ENCODE measurements around the gene PTPRD.
"Not testable (repeated sequence)": the region's sequence is repeated elsewhere in the genome, so short reads cannot be mapped to it uniquely, and the experiment has no call there.

Gene PTPRD

DNA sequence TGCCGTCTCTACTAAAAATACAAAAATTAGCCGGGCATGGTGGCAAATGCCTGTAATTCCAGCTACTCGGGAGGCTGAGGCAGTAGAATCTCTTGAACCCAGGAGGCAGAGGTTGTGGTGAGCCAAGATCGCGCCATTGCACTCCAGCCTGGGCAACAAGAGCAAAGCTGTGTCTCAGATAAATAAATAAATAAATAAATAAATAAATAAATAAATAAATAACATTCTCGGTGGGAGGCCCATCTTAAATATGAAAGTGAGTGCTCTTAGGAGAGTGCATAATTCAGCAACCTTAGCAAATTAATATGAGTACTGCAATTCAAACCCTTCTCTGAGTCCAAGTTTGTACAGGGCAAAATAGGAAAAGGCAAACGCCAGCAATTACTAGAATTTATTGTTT, 1302.1 kb downstream of the PTPRD start:
- not testable (repeated sequence) for DNase-seq (ENCODE audit: low read depth in 2 of 2)

DNA sequence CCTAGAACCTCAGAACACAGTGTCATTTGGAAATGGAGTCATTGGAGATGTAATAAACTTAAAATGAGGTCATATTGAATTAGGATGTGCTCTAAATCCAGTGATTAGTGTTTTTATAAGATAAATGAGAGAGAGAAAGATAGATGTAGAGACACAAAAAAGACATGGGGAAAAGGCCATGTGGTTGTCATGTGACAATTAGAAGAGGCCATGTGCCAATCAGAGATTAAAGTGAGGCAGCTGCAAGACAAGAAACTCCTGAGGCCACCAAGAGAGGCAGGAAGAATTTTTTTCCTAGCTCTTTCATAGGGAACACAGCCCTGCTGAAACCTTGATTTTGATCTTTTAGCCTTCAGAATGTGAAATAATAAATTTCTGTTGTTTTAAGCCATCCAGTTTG, 1307.2 kb downstream of the PTPRD start:
- no peak for DNase-seq (ENCODE audit: low read depth in 2 of 2)

- DNase-seq (ENCODE audit: low read depth in 2 of 2): no peak
Measured at GRCh38 chr9:9299134-9299533, 1313.7 kb downstream of the PTPRD start.

GRCh38 chr9:9286001-9286400, 1326.8 kb downstream of the PTPRD start:
- DNase-seq (ENCODE audit: low read depth in 2 of 2): no peak

- no peak for DNase-seq (ENCODE audit: low read depth in 2 of 2)
Measured at GRCh38 chr9:9284201-9284600, 1328.6 kb downstream of the PTPRD start.

DNA sequence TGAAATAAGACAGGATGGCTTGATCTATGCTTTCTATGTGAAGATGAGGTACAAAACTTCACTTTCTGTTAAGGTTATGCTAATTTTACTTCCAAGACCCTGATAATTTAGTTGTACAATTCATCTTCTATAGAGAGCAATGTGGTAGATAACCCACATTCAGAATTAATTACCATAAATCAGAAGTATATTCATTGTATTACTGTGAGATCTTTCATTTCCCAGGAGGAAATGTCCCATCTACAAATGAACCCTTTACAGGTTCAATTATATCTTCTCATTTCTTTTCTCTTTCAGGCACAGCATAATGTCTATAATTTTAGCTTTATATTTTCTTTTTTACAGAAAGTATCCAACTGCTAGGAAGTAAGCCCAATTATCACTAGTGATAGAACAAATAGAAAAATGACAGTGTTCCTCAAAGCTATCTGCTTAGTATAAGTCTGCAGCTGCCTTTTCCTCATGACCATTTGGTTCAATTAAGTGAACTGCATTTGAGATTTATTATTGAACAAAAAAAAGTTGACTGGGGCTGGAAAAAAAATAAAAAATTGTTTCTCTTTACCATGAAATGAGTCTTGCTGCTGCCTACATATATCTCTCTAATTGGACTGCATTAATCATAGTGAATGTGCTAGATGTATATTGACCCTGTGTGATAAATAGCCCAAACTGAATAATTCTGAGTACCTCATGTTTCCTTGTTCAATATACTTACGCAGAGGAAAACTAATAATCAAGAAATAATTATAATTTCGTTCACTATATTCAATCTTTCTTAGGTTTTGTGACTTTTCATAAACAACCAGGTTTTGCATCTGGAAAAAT, 1329.4 kb downstream of the PTPRD start:
- no peak for DNase-seq (ENCODE audit: low read depth in 2 of 2)

DNA sequence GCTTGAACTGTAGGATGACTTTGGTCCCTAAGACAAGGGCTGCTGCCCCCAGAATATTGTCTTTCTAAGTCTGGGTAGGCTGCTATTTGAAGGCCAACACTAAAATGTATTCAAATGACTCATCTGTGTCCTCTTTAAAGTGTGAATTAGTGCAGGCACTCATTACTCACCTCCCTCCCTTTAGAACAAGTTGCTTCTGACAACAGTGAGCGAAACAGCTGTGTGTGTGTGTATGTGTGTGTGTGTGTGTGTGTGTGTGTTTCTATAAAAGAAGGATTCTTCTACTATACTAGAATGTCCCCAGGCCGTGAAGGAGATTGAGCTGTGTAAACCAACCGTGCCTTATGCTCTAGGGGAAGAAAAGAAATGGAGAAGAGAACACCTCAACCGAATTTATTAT, 1337.2 kb downstream of the PTPRD start:
- DNase-seq (ENCODE audit: low read depth in 2 of 2): no peak

DNA sequence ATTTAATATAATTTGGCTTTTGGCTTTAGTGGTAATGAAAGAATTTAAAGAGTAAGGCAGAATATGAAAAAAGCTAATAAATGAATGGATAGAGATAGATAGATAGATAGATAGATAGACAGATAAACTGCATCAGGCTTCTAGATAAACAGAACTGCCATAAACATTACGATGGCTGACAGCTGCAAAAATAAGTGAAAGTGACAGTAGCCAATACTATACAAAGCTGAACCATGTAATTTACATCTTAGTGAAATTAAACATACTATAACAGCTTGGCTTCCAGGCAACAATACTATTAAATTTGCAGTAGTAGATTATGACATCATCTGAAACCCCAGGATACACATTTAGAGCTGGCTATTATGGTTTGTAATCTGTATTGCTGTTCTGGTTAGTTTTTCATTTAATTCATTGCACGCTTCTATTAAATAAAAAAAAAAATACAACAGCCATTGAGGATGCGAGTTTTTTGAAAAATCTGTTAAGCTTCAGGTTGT, 1354.8 kb downstream of the PTPRD start:
- DNase-seq (ENCODE audit: low read depth in 2 of 2): no peak

GRCh38 chr9:9246726-9247125, 1366.1 kb downstream of the PTPRD start:
- no peak for DNase-seq (ENCODE audit: low read depth in 2 of 2)

DNA sequence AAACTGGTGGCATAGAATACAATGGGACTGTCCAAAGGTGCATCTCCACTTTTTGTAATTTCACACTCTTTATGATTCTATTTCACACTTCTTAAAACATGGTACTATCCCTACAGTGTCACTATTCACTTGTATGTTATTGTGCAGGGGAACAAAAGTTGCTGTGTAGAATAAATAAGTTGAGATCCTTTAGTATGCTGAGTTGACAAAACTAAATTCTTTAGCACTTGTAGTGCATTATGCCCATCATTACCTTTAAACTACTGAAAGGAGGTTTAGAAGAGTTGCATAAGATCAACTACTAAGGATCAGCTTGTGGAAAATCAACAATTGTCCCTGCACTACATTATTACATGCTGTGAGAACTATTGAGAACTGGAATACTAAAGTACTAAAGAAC, 1380.9 kb downstream of the PTPRD start:
- no peak for DNase-seq (ENCODE audit: low read depth in 2 of 2)

DNA sequence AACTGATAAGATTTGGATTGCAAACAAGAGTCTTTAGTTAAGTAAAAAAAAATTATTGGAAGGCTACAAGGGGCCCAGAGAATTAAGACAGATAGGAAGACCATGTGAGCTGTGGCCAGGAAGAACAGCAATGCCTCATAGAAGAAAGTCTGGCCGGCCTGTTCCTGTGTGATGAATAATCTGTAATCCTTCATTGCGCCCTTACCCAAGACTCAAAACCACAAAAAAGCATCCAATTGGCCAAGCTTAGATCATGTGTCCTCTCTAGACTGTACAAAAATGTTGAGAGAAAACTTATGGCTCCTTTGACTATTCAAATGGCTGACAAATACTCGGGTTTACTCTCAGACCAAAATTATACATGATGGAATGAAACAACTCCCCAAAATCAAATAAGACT, 1383.5 kb downstream of the PTPRD start:
- no peak for DNase-seq (ENCODE audit: low read depth in 2 of 2)

DNA sequence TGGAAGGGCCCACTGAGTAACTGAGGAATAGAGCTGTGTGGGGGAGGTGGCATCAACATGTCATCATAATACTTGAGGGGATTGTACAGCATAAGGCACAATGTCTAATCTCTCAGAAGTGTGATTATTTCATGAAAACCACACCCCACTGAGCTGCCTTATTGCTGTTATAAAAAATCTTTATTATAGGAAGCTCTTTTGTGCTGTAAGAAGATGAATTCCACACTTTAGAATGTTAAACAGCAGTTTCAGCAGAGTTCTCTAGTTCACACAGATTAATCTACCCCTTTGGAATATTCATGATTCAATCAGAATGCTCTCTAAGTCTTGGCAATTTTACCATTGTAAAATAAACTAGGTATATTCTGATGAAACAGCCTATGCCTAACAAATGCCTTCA, 1389.6 kb downstream of the PTPRD start:
- no peak for DNase-seq (ENCODE audit: low read depth in 2 of 2)

DNA sequence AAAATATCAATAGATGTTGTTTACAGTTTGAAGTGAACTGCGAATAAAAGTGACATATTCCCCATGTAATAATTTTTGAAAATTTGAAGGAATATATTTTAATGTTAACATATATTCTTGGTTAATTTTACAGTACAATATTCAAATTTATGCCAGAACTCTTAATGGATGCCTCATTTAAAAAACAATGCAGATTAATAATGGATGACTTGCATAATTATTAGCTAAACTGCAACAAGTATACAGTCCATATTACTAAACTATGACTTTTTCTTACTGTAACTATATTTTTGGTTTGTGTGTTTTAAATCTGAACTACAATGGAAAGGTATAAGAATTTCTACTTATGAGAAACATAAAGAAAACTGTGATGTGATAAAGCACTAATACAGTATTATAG, 1390.1 kb downstream of the PTPRD start:
- no peak for DNase-seq (ENCODE audit: low read depth in 2 of 2)

GRCh38 chr9:9216934-9217333, 1395.9 kb downstream of the PTPRD start:
- DNase-seq (ENCODE audit: low read depth in 2 of 2): no peak

DNA sequence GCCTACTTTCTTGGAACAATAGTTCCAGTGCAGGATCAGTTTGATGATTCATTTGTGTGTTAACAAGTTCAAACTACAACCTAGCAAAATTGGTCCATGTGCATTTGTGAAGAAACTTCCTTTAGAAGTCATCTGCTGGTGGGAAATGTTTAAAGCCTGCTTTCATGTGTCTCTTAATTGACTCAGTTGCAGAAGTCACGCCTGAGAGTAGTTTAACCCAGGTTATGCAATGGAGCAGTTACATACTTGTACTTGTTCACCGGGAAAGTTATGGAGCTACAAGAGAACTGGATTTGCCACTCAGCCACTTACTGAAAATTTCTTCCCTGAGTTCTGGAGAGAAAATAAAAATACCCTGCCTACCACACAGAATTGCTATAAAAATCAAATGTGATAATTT, 1397.8 kb downstream of the PTPRD start:
- no peak for DNase-seq (ENCODE audit: low read depth in 2 of 2)

GRCh38 chr9:9214066-9214465, 1398.7 kb downstream of the PTPRD start:
- DNase-seq (ENCODE audit: low read depth in 2 of 2): no peak

DNA sequence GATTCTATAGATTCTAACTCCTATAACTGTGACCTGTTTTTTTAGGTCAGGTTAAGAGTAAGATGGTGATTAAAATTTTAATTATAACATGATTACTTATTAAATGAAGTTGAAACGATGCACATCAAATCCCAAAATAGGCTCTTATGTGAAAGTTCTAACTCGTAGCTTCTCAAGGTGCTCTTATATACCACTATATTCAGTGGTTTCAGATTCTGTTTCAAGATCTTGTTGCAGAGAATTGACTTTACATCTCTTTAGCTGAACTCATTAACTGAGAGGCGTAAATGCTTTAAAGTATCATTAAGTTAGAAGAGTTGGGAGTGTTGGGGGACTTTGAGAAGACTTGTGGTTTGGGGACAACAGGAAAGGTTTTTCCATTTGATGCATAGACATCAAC, 1399.8 kb downstream of the PTPRD start:
- no peak for DNase-seq (ENCODE audit: low read depth in 2 of 2)

DNA sequence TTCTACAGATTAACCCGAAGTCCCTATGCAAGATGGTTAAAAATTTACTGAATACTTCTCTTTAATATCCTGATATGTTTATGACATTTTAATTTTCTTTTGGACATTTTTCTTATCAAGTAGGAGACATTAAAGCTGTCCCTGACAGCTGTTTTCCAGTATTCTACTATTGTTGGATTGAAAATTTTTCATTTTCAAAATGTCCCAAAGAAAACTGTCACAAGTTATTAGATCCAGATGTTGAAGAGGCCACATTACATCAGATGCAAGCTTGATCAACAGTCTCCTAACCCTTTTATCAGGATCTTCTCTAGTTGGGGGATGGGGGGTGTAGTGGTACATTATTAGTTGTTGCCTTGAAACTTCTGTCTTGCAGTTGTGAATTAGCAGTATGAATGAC, 1410.5 kb downstream of the PTPRD start:
- no peak for DNase-seq (ENCODE audit: low read depth in 2 of 2)

GRCh38 chr9:9186086-9186485, 1426.7 kb downstream of the PTPRD start:
- DNase-seq (ENCODE audit: low read depth in 2 of 2): no peak

- no peak for DNase-seq (ENCODE audit: low read depth in 2 of 2)
Measured at GRCh38 chr9:9182431-9182830, 1430.4 kb downstream of the PTPRD start.

GRCh38 chr9:9177081-9177480, 1435.7 kb downstream of the PTPRD start:
- no peak for DNase-seq (ENCODE audit: low read depth in 2 of 2)

GRCh38 chr9:9174358-9174757, 1438.4 kb downstream of the PTPRD start:
- DNase-seq (ENCODE audit: low read depth in 2 of 2): no peak

- DNase-seq (ENCODE audit: low read depth in 2 of 2): no peak
Measured at GRCh38 chr9:9173264-9173663, 1439.5 kb downstream of the PTPRD start.

Data from activated CD8-positive, alpha-beta memory T cell treated with anti-CD3 and anti-CD28 coated beads for 4 hours (primary cell).